Osteoblast (primary cell): ENCODE results near the gene FSHR. TPM values are rescaled to one million over a fixed set of nuclear protein-coding genes. Genes with fewer than 3 reads are reported as not detected.

ENCODE experiments used
- DNase-seq: peaks from one replicate; pipeline ENCODE4 v3.0.0; 2011; ENCODE audit warnings: low spot score, mixed read lengths; ENCODE audit not compliant: insufficient read length; ENCODE audit errors: missing footprints
- H2AFZ ChIP-seq: 2 replicates; pipeline ENCODE4 v1.6.0; 2011; ENCODE audit warnings: mild to moderate bottlenecking, low read length
- H3K27ac ChIP-seq: 2 replicates; pipeline ENCODE4 v1.5.1; 2011; ENCODE audit warnings: mild to moderate bottlenecking, low read depth, low read length, moderate library complexity
- H3K27me3 ChIP-seq: 2 replicates; pipeline ENCODE4 v1.6.0; 2012; ENCODE audit warnings: mild to moderate bottlenecking, control low read depth, inconsistent platforms, low read length, moderate library complexity; ENCODE audit not compliant: insufficient read depth
- H3K36me3 ChIP-seq: 2 replicates; pipeline ENCODE4 v1.5.1; 2011; ENCODE audit warnings: mild to moderate bottlenecking, low read length, control low read depth, moderate library complexity; ENCODE audit not compliant: insufficient read depth
- H3K4me1 ChIP-seq: 2 replicates; pipeline ENCODE4 v1.5.1; 2011; ENCODE audit warnings: mild to moderate bottlenecking, low read length, control low read depth, moderate library complexity; ENCODE audit not compliant: insufficient read depth
- H3K4me2 ChIP-seq: 2 replicates; pipeline ENCODE4 v1.6.0; 2011; ENCODE audit warnings: mild to moderate bottlenecking, low read length; ENCODE audit not compliant: insufficient read depth
- H3K4me3 ChIP-seq: fragments of 200-600 bp; sonication (generic); 3 replicates; pipeline ENCODE4 v1.5.1; 2012; ENCODE audit warnings: mild to moderate bottlenecking, low read length, inconsistent platforms; ENCODE audit not compliant: insufficient read depth
- H3K79me2 ChIP-seq: 2 replicates; pipeline ENCODE4 v1.6.0; 2012; ENCODE audit warnings: mild to moderate bottlenecking, low read length, control low read depth, inconsistent platforms; ENCODE audit not compliant: insufficient read depth
- H3K9me3 ChIP-seq: 2 replicates; pipeline ENCODE4 v1.5.1; 2011; ENCODE audit warnings: low read depth, low read length, control low read depth
- H4K20me1 ChIP-seq: 2 replicates; pipeline ENCODE4 v1.6.0; 2012; ENCODE audit warnings: mild to moderate bottlenecking, low read length, control low read depth; ENCODE audit not compliant: insufficient read depth
- total RNA-seq: library from RNA; depleted of rRNA; stranded (reverse); fragments of >200 nt; gene quantifications from 2 replicates; pipeline ENCODE4 v1.2.3, GENCODE V29; 2012
- TF ChIP-seq, protein P1 (sequence below): IDR thresholded peaks from 2 replicates; pipeline ENCODE4 v1.5.1; 2011; ENCODE audit warnings: mild to moderate bottlenecking, low read depth, low read length, moderate library complexity; ENCODE audit errors: extremely low read depth

Gene FSHR
- total RNA-seq, 1 donor = 0.36 TPM

- Histone ChIP-seq H3K4me2 (no peak overlapping the region), H3K27ac (no peak overlapping the region), H4K20me1 (no peaks in the 10 kb centered on the region), H3K4me3 (no peak overlapping the region), H3K27me3 (no peaks in the 10 kb centered on the region), H3K36me3 (no peaks in the 10 kb centered on the region), H3K9me3 (no peaks in the 10 kb centered on the region), H3K4me1 (no peaks in the 10 kb centered on the region), H3K79me2 (no peaks in the 10 kb centered on the region), H2AFZ (no peak overlapping the region)
- TF ChIP-seq, protein P1, sequence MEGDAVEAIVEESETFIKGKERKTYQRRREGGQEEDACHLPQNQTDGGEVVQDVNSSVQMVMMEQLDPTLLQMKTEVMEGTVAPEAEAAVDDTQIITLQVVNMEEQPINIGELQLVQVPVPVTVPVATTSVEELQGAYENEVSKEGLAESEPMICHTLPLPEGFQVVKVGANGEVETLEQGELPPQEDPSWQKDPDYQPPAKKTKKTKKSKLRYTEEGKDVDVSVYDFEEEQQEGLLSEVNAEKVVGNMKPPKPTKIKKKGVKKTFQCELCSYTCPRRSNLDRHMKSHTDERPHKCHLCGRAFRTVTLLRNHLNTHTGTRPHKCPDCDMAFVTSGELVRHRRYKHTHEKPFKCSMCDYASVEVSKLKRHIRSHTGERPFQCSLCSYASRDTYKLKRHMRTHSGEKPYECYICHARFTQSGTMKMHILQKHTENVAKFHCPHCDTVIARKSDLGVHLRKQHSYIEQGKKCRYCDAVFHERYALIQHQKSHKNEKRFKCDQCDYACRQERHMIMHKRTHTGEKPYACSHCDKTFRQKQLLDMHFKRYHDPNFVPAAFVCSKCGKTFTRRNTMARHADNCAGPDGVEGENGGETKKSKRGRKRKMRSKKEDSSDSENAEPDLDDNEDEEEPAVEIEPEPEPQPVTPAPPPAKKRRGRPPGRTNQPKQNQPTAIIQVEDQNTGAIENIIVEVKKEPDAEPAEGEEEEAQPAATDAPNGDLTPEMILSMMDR = no peak
- no peak for DNase-seq
Measured at GRCh38 chr2:49152824-49153223, 1.5 kb downstream of the FSHR start.

DNA sequence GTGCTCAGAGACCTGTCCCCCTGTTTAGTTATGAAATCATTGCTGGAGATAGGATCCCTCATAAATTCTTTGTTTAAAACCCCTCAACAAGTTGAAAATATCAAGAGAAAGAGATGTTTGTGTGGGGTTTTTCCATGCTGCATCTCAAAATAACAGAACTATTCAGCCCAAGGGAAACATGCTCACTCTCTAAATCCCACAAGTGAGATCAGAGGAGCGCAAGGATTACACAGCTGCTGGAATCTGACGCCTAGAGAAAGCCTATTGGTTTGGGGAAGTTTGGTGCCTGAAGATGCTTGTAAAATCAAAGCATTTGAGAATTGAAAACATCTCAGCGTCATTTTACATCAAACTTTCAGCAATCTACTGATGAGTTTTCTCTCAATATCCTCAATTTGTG lies 7.9 kb downstream of the FSHR start:
- Histone ChIP-seq H3K9me3 (no peaks in the 10 kb centered on the region), H3K27ac (no peak overlapping the region), H3K79me2 (no peaks in the 10 kb centered on the region), H4K20me1 (no peaks in the 10 kb centered on the region), H3K36me3 (no peaks in the 10 kb centered on the region), H3K4me2 (no peak overlapping the region), H3K4me3 (no peak overlapping the region), H3K4me1 (no peaks in the 10 kb centered on the region), H2AFZ (no peak overlapping the region), H3K27me3 (no peaks in the 10 kb centered on the region)
- TF ChIP-seq, protein P1 = no peak
- no peak for DNase-seq

DNA sequence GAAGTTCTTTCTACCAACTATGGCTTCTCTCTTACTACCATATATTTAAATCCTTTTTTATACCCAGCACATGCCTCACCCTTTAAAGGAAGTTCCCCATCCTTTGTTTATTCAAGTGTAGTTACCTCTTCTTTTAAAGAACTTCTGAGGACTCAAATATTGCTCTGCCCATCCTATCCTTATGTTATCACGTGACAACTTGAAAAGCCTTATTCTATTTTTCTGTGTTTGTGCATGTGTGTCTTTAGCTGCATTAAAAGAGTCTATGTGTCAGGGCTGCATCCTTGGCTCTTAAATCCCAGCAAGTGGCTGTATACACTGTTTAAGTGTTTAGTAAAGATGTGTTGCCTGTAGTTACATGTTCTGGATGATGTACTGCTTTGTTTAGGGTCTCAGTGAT lies 22.5 kb downstream of the FSHR start:
- TF ChIP-seq, protein P1 = no peak
- H3K9me3 ChIP-seq = no peaks in the 10 kb centered on the region
- H3K4me2 ChIP-seq = no peak overlapping the region
- no peak overlapping the region for H3K4me3 ChIP-seq
- H4K20me1 ChIP-seq = no peaks in the 10 kb centered on the region
- no peak for DNase-seq
- no peaks in the 10 kb centered on the region for H3K27me3 ChIP-seq
- H3K27ac ChIP-seq = no peak overlapping the region
- H2AFZ ChIP-seq = no peak overlapping the region
- H3K4me1 ChIP-seq = no peaks in the 10 kb centered on the region
- H3K79me2 ChIP-seq = no peaks in the 10 kb centered on the region
- H3K36me3 ChIP-seq = no peaks in the 10 kb centered on the region

GRCh38 chr2:49129034-49129433 lies 25.3 kb downstream of the FSHR start:
- H3K27ac ChIP-seq = no peak overlapping the region
- H3K79me2 ChIP-seq = no peaks in the 10 kb centered on the region
- H3K4me3 ChIP-seq = no peak overlapping the region
- no peaks in the 10 kb centered on the region for H3K36me3 ChIP-seq
- H3K9me3 ChIP-seq = no peaks in the 10 kb centered on the region
- H4K20me1 ChIP-seq = no peaks in the 10 kb centered on the region
- H3K4me2 ChIP-seq = no peak overlapping the region
- DNase-seq = no peak
- TF ChIP-seq, protein P1 = no peak
- H3K27me3 ChIP-seq = no peaks in the 10 kb centered on the region
- no peak overlapping the region for H2AFZ ChIP-seq
- H3K4me1 ChIP-seq = no peaks in the 10 kb centered on the region
